Parathyroid adenoma (tissue), 2 donors: ENCODE measurements around the gene DISC1.
"Not testable (repeated sequence)": the region's sequence is repeated elsewhere in the genome, so short reads cannot be mapped to it uniquely, and the experiment has no call there.

Experiments
- H2AFZ ChIP-seq: fragments of 300-600 bp; sonication (generic); one replicate; pipeline ENCODE4 v1.7.0; 2017; ENCODE audit warnings: antibody characterized with exemption, mild to moderate bottlenecking
- H3K27ac ChIP-seq: fragments of 300-600 bp; sonication (generic); one replicate; pipeline ENCODE4 v1.7.0; 2017
- H3K27me3 ChIP-seq: fragments of 300-600 bp; sonication (generic); one replicate; pipeline ENCODE4 v1.7.0; 2017; ENCODE audit warnings: low read length; ENCODE audit not compliant: control insufficient read depth, insufficient read depth
- H3K36me3 ChIP-seq: fragments of 300-600 bp; sonication (generic); one replicate; pipeline ENCODE4 v1.7.0; 2017; ENCODE audit warnings: low read length; ENCODE audit not compliant: control insufficient read depth, insufficient read depth
- H3K4me1 ChIP-seq: fragments of 300-600 bp; sonication (generic); one replicate; pipeline ENCODE4 v1.7.0; 2017; ENCODE audit warnings: control low read depth
- H3K4me2 ChIP-seq: fragments of 300-600 bp; sonication (generic); one replicate; pipeline ENCODE4 v1.7.0; 2017; ENCODE audit warnings: low read length
- H3K4me3 ChIP-seq: fragments of 300-600 bp; sonication (generic); one replicate; pipeline ENCODE4 v1.7.0; 2017; ENCODE audit warnings: low read depth, low read length
- H3K79me2 ChIP-seq: fragments of 300-600 bp; sonication (generic); one replicate; pipeline ENCODE4 v1.7.0; 2017; ENCODE audit warnings: control low read depth
- H3K9ac ChIP-seq: fragments of 300-600 bp; sonication (generic); one replicate; pipeline ENCODE4 v1.7.0; 2017; ENCODE audit warnings: mild to moderate bottlenecking
- H3K9me3 ChIP-seq: fragments of 300-600 bp; sonication (generic); one replicate; pipeline ENCODE4 v1.7.0; 2017; ENCODE audit warnings: low read length; ENCODE audit not compliant: control insufficient read depth
- CTCF ChIP-seq: fragments of 300-600 bp; sonication (generic); IDR thresholded peaks from one replicate; pipeline ENCODE4 v1.7.0; 2017; ENCODE audit warnings: antibody characterized with exemption, mild to moderate bottlenecking
- donor health status: primary hyperparathyroidism.

Gene DISC1

GRCh38 chr1:231592809-231593208 lies 33.8 kb upstream of the DISC1 start:
- Histone ChIP-seq H3K79me2 (no peaks in the 10 kb centered on the region), H3K27me3 (no peaks in the 10 kb centered on the region), H3K9me3 (no peaks in the 10 kb centered on the region), H3K4me2 (no peak overlapping the region), H3K4me3 (no peak overlapping the region), H3K27ac (no peak overlapping the region), H3K4me1 (no peaks in the 10 kb centered on the region), H3K36me3 (no peaks in the 10 kb centered on the region), H3K9ac (no peak overlapping the region), H2AFZ (no peak overlapping the region)
- TF ChIP-seq CTCF = no peak

- not testable (repeated sequence) for H3K27me3 ChIP-seq, H3K9ac ChIP-seq, H3K9me3 ChIP-seq, H3K36me3 ChIP-seq, H3K4me2 ChIP-seq, H3K27ac ChIP-seq, H2AFZ ChIP-seq, H3K4me3 ChIP-seq, H3K4me1 ChIP-seq, H3K79me2 ChIP-seq
Measured at GRCh38 chr1:231593264-231593663, 33.3 kb upstream of the DISC1 start.

GRCh38 chr1:231594123-231594522 lies 32.5 kb upstream of the DISC1 start:
- no peaks in the 10 kb centered on the region for H3K79me2 ChIP-seq
- H3K27me3 ChIP-seq = no peaks in the 10 kb centered on the region
- H3K9ac ChIP-seq = no peak overlapping the region
- no peak overlapping the region for H2AFZ ChIP-seq
- no peak overlapping the region for H3K27ac ChIP-seq
- H3K4me2 ChIP-seq = no peak overlapping the region
- TF ChIP-seq CTCF = no peak
- H3K4me1 ChIP-seq = no peaks in the 10 kb centered on the region
- H3K4me3 ChIP-seq = no peak overlapping the region
- H3K36me3 ChIP-seq = no peaks in the 10 kb centered on the region
- H3K9me3 ChIP-seq = no peaks in the 10 kb centered on the region

- no peak overlapping the region for H3K4me2 ChIP-seq
- no peak overlapping the region for H2AFZ ChIP-seq
- H3K4me3 ChIP-seq = no peak overlapping the region
- no peaks in the 10 kb centered on the region for H3K27me3 ChIP-seq
- no peaks in the 10 kb centered on the region for H3K79me2 ChIP-seq
- no peak overlapping the region for H3K27ac ChIP-seq
- H3K9ac ChIP-seq = no peak overlapping the region
- H3K36me3 ChIP-seq = no peaks in the 10 kb centered on the region
- no peaks in the 10 kb centered on the region for H3K4me1 ChIP-seq
- H3K9me3 ChIP-seq = no peaks in the 10 kb centered on the region
- no peak for TF ChIP-seq CTCF
Measured at GRCh38 chr1:231594749-231595148, 31.8 kb upstream of the DISC1 start.

- Histone ChIP-seq H3K9me3 (no peaks in the 10 kb centered on the region), H3K27me3 (no peaks in the 10 kb centered on the region), H2AFZ (no peak overlapping the region), H3K36me3 (no peaks in the 10 kb centered on the region), H3K4me1 (no peaks in the 10 kb centered on the region), H3K9ac (no peak overlapping the region), H3K4me2 (no peak overlapping the region), H3K4me3 (no peak overlapping the region), H3K79me2 (no peaks in the 10 kb centered on the region), H3K27ac (no peak overlapping the region)
- TF ChIP-seq CTCF = no peak
Measured at GRCh38 chr1:231596337-231596791, 30.2 kb upstream of the DISC1 start.
